ENCODE measurements around the gene FRMD1. TPM values are rescaled to one million over a fixed set of nuclear protein-coding genes. Genes with fewer than 3 reads are reported as not detected.

The FRMD1 gene
- total RNA-seq, 4 donors from 2014 or later = 35.4 to 86.4 (median 47.7) TPM

GRCh38 chr6:168093634-168094033, 14.6 kb upstream of the FRMD1 start:
- TF ChIP-seq CTCF (IDR thresholded peaks at IDR 0.05) (no peak), EP300 (IDR thresholded peaks at IDR 0.05; ENCODE audit: low read depth) (no peak), POLR2A (IDR thresholded peaks at IDR 0.05) (no peak), POLR2AphosphoS5 (IDR thresholded peaks at IDR 0.05) (no peak)
- Histone ChIP-seq H3K27ac (peak overlapping the region in 3 of 4 donors; percentile 28 to 65 (median 56)), H3K9me3 (no peaks in the 10 kb centered on the region), H3K36me3 (no peaks in the 10 kb centered on the region), H3K4me3 (no peak overlapping the region), H3K27me3 (no peaks in the 10 kb centered on the region), H3K4me1 (peaks cover 1 to 18% (median 13%) of the 10 kb centered on the region in 4 donors)
- in situ Hi-C loops (cut with MboI; ENCODE audit: low pct_ligation_motif_present in 1 of 4, low pct_unique_long_range_greater_than_20kb in 1 of 4, low sequenced_read_pairs in 3 of 4) (no loop called here), intact Hi-C loops (cut with DNase I; ENCODE audit: low total_unique reads) (no loop called here)
- WGBS, 2 donors (ENCODE audit: low coverage in 1 of 2) = 87% methylated on average over 11 of the region's 11 CpGs; no CpG with 5 or more reads in 1 of the 2 donors
- DNase-seq = no peak

- Histone ChIP-seq H3K4me1 (peaks cover 6 to 23% (median 18%) of the 10 kb centered on the region in 4 donors), H3K4me3 (no peak overlapping the region), H3K27ac (peak overlapping the region in 3 of 4 donors; percentile 28 to 65 (median 56)), H3K36me3 (no peaks in the 10 kb centered on the region), H3K9me3 (no peaks in the 10 kb centered on the region), H3K27me3 (no peaks in the 10 kb centered on the region)
- TF ChIP-seq POLR2A (IDR thresholded peaks at IDR 0.05) (no peak), POLR2AphosphoS5 (IDR thresholded peaks at IDR 0.05) (peak in 1 of 3 donors; percentile 61)
- in situ Hi-C loops (cut with MboI; ENCODE audit: low pct_ligation_motif_present in 1 of 4, low pct_unique_long_range_greater_than_20kb in 1 of 4, low sequenced_read_pairs in 3 of 4) (no loop called here), intact Hi-C loops (cut with DNase I; ENCODE audit: low total_unique reads) (no loop called here)
- 47% methylated on average over 10 of the region's 12 CpGs; no CpG with 5 or more reads in 1 of the 2 donors for WGBS, 2 donors (ENCODE audit: low coverage in 1 of 2)
- DNase-seq = peak; percentile 84
These were observed 14.1 kb upstream of the FRMD1 start for GRCh38 chr6:168093071-168093505.

- Histone ChIP-seq H3K27me3 (no peaks in the 10 kb centered on the region), H3K4me3 (no peak overlapping the region), H3K36me3 (no peaks in the 10 kb centered on the region), H3K27ac (peak overlapping the region in 3 of 4 donors; percentile 52 to 59 (median 57)), H3K9me3 (no peaks in the 10 kb centered on the region), H3K4me1 (peaks cover 11 to 29% (median 23%) of the 10 kb centered on the region in 4 donors)
- in situ Hi-C loops (cut with MboI; ENCODE audit: low pct_ligation_motif_present in 1 of 4, low pct_unique_long_range_greater_than_20kb in 1 of 4, low sequenced_read_pairs in 3 of 4) (no loop called here), intact Hi-C loops (cut with DNase I; ENCODE audit: low total_unique reads) (no loop called here)
- DNase-seq = no peak
- WGBS, 2 donors (ENCODE audit: low coverage in 1 of 2) = 80% methylated on average over 8 of the region's 8 CpGs; no CpG with 5 or more reads in 1 of the 2 donors
- no peak for TF ChIP-seq CTCF (IDR thresholded peaks at IDR 0.05)
- no peak for TF ChIP-seq POLR2AphosphoS5 (IDR thresholded peaks at IDR 0.05)
- TF ChIP-seq POLR2A (IDR thresholded peaks at IDR 0.05) = no peak
- no peak for TF ChIP-seq EP300 (IDR thresholded peaks at IDR 0.05; ENCODE audit: low read depth)
These were observed 13.5 kb upstream of the FRMD1 start for GRCh38 chr6:168092541-168092940.

- H3K27me3 ChIP-seq = no peaks in the 10 kb centered on the region
- H3K4me3 ChIP-seq = no peak overlapping the region
- in situ Hi-C loops (cut with MboI; ENCODE audit: low pct_ligation_motif_present in 1 of 4, low pct_unique_long_range_greater_than_20kb in 1 of 4, low sequenced_read_pairs in 3 of 4) (no loop called here), intact Hi-C loops (cut with DNase I; ENCODE audit: low total_unique reads) (no loop called here)
- peaks cover 12 to 29% (median 24%) of the 10 kb centered on the region in 4 donors for H3K4me1 ChIP-seq
- no peak overlapping the region for H3K27ac ChIP-seq
- no peaks in the 10 kb centered on the region for H3K36me3 ChIP-seq
- TF ChIP-seq CTCF (IDR thresholded peaks at IDR 0.05) (no peak), POLR2AphosphoS5 (IDR thresholded peaks at IDR 0.05) (no peak), POLR2A (IDR thresholded peaks at IDR 0.05) (no peak), EP300 (IDR thresholded peaks at IDR 0.05; ENCODE audit: low read depth) (no peak)
- 92% methylated on average over 24 of the region's 28 CpGs; no CpG with 5 or more reads in 1 of the 2 donors for WGBS, 2 donors (ENCODE audit: low coverage in 1 of 2)
- no peak for DNase-seq
- H3K9me3 ChIP-seq = no peaks in the 10 kb centered on the region
These were observed 12.6 kb upstream of the FRMD1 start for GRCh38 chr6:168091381-168092264.

Data from transverse colon (tissue), 4 donors.